OCI-LY3 (cell line): ENCODE measurements around the gene EIF2S2.

Source experiments
- H2AFZ ChIP-seq: fragments of 200-600, 300-600 bp; shearing (Covaris generic); 2 replicates; pipeline ENCODE4 v1.6.0; 2014; ENCODE audit warnings: antibody characterized with exemption, low read depth, low read length
- H3K27ac ChIP-seq: fragments of 200-600, 300-600 bp; sonication (generic); 2 replicates; pipeline ENCODE4 v1.5.1; 2014; ENCODE audit warnings: mild to moderate bottlenecking, low read length, moderate library complexity, mixed read lengths
- H3K27me3 ChIP-seq: fragments of 200-600, 300-600 bp; sonication (generic); 2 replicates; pipeline ENCODE4 v1.6.1; 2014; ENCODE audit warnings: low read depth, low read length, mixed read lengths
- H3K36me3 ChIP-seq: fragments of 200-600, 300-600 bp; sonication (generic); replicated peaks from 2 replicates; pipeline ENCODE3; 2014; ENCODE audit warnings: low read depth, low read length, mixed read lengths
- H3K4me1 ChIP-seq: fragments of 300-600, 200-600 bp; sonication (generic); 2 replicates; pipeline ENCODE4 v1.6.1; 2014; ENCODE audit warnings: low read length, mixed read lengths
- H3K4me2 ChIP-seq: fragments of 200-600, 300-600 bp; sonication (generic); 2 replicates; pipeline ENCODE4 v1.6.1; 2014; ENCODE audit warnings: low read length, mixed read lengths
- H3K4me3 ChIP-seq: fragments of 300-600, 200-600 bp; sonication (generic); 2 replicates; pipeline ENCODE4 v1.5.1; 2014; ENCODE audit warnings: antibody characterized with exemption, mild to moderate bottlenecking, low read length, moderate library complexity
- H3K79me2 ChIP-seq: fragments of 300-600, 200-600 bp; shearing (Covaris generic); 2 replicates; pipeline ENCODE4 v1.6.1; 2014; ENCODE audit warnings: mild to moderate bottlenecking, low read length, mixed read lengths
- H3K9ac ChIP-seq: fragments of 300-600, 200-600 bp; shearing (Covaris generic); 2 replicates; pipeline ENCODE4 v1.6.0; 2014; ENCODE audit warnings: mild to moderate bottlenecking, low read length, moderate library complexity
- H3K9me3 ChIP-seq: fragments of 200-600, 300-600 bp; shearing (Covaris generic); 2 replicates; pipeline ENCODE4 v1.6.1; 2014; ENCODE audit warnings: low read length, mixed read lengths; ENCODE audit not compliant: insufficient read depth
- H4K20me1 ChIP-seq: fragments of 200-600, 300-600 bp; sonication (generic); 2 replicates; pipeline ENCODE4 v1.6.1; 2016; ENCODE audit warnings: low read length, mixed read lengths; ENCODE audit not compliant: insufficient read depth
- EZH2phosphoT487 ChIP-seq: fragments of 200-600 bp; shearing (Covaris generic); IDR thresholded peaks from 2 replicates; pipeline ENCODE4 v1.6.1; 2018; ENCODE audit warnings: antibody characterized with exemption, mixed run types, low read depth
- TF ChIP-seq, protein P1 (sequence below): fragments of 200-600, 300-600 bp; sonication (generic); IDR thresholded peaks from 2 replicates; pipeline ENCODE4 v1.5.1; 2014; ENCODE audit warnings: antibody characterized with exemption, low read length, low read depth

Gene EIF2S2

GRCh38 chr20:34108616-34109174, 3.3 kb downstream of the EIF2S2 start:
- Histone ChIP-seq H3K9me3 (no peaks in the 10 kb centered on the region), H2AFZ (no peak overlapping the region), H3K4me3 (no peak overlapping the region), H3K79me2 (peaks cover 86% of the 10 kb centered on the region), H3K9ac (no peak overlapping the region), H3K27ac (no peak overlapping the region), H3K36me3 (peaks cover 57% of the 10 kb centered on the region), H3K27me3 (no peaks in the 10 kb centered on the region), H3K4me1 (peaks cover 42% of the 10 kb centered on the region), H3K4me2 (0 out of 2 replicates have a peak overlapping the region, but pooled peaks have one; percentile 0), H4K20me1 (peaks cover 65% of the 10 kb centered on the region)
- TF ChIP-seq EZH2phosphoT487, result no peak
- TF ChIP-seq, protein P1, sequence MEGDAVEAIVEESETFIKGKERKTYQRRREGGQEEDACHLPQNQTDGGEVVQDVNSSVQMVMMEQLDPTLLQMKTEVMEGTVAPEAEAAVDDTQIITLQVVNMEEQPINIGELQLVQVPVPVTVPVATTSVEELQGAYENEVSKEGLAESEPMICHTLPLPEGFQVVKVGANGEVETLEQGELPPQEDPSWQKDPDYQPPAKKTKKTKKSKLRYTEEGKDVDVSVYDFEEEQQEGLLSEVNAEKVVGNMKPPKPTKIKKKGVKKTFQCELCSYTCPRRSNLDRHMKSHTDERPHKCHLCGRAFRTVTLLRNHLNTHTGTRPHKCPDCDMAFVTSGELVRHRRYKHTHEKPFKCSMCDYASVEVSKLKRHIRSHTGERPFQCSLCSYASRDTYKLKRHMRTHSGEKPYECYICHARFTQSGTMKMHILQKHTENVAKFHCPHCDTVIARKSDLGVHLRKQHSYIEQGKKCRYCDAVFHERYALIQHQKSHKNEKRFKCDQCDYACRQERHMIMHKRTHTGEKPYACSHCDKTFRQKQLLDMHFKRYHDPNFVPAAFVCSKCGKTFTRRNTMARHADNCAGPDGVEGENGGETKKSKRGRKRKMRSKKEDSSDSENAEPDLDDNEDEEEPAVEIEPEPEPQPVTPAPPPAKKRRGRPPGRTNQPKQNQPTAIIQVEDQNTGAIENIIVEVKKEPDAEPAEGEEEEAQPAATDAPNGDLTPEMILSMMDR, result no peak

DNA sequence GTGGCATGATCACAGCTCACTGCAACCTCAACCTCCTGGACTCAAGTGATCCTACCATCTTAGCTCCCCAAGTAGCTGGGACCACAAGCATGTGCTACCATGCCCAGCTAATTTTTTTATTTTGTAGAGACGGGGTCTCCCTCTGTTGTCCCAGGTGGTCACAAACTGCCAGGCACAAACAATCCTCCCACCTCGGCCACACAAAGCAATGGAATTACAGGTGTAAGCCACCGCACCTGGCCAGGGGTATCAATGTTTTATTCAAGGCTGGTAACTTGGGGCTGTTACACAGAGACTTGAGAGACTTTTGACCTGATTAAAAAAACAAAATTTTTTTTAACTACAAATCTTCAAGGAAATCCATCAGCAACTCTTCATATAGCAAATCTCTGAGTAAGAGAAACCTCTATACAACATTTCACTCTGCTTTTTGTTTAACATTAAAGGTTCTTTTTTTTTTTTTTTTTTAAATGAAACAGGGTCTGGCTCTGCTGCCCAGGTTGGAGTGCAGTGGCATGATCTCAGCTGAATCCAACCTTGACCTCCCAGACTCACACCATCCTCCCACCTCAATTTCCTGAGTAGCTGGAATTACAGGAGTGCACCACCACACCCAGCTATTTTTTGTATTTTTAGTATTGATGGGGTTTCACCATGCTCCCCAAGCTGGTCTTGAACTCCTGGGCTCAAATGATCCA, 5.9 kb downstream of the EIF2S2 start:
- no peaks in the 10 kb centered on the region for H3K27me3 ChIP-seq
- TF ChIP-seq, protein P1, result no peak
- no peak for TF ChIP-seq EZH2phosphoT487
- peaks cover 71% of the 10 kb centered on the region for H4K20me1 ChIP-seq
- H3K4me3 ChIP-seq, result no peak overlapping the region
- H3K79me2 ChIP-seq, result peaks cover 100% of the 10 kb centered on the region
- H3K4me1 ChIP-seq, result peaks cover 42% of the 10 kb centered on the region
- H3K9me3 ChIP-seq, result no peaks in the 10 kb centered on the region
- no peak overlapping the region for H3K27ac ChIP-seq
- no peak overlapping the region for H3K9ac ChIP-seq
- H3K36me3 ChIP-seq, result peaks cover 78% of the 10 kb centered on the region
- no peak overlapping the region for H2AFZ ChIP-seq
- H3K4me2 ChIP-seq, result no peak overlapping the region

DNA sequence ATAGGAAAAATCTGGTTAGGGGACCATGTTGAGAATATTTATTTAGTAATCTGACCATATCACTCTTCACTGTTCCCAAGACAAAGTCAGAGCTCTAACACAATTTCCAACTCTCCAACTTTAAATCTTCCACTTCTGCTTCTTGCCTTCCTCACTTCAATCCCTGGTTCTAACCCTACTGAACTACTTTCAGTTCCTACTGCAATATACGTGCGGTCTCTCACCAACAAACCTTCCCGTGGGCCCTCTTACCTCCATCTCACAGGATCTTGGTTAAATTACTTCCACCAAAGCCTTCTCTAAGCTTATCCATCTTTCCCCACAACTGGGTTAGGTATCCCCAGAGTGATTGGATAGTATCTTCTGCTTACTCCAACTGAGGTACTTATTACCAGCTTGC, 8.0 kb downstream of the EIF2S2 start:
- H3K4me3 ChIP-seq, result no peak overlapping the region
- H2AFZ ChIP-seq, result no peak overlapping the region
- H3K9me3 ChIP-seq, result no peaks in the 10 kb centered on the region
- H3K36me3 ChIP-seq, result peaks cover 79% of the 10 kb centered on the region
- TF ChIP-seq EZH2phosphoT487, result no peak
- TF ChIP-seq, protein P1, result no peak
- H3K4me1 ChIP-seq, result peaks cover 27% of the 10 kb centered on the region
- no peaks in the 10 kb centered on the region for H3K27me3 ChIP-seq
- peaks cover 69% of the 10 kb centered on the region for H4K20me1 ChIP-seq
- H3K9ac ChIP-seq, result no peak overlapping the region
- H3K27ac ChIP-seq, result no peak overlapping the region
- peaks cover 98% of the 10 kb centered on the region for H3K79me2 ChIP-seq
- H3K4me2 ChIP-seq, result no peak overlapping the region

DNA sequence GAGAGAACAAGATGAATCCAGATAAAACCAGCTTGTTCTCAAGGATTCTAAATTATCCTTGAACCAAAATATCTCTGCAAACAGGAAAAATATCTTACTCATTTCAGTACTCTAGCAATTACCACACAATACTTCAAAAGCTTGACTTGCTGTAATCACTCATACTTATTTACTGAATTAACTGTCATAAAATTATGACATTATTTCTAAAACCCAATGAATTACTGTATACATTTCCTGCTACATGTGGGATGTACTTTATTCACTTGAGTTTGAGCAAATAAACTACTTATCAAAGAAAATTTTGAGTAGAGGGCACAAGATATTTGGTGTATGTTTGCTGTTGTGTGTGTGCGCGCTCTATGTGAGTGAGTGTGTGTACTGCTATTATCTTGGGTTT, 9.7 kb downstream of the EIF2S2 start:
- H3K79me2 ChIP-seq, result peaks cover 81% of the 10 kb centered on the region
- H3K4me1 ChIP-seq, result peaks cover 15% of the 10 kb centered on the region
- no peaks in the 10 kb centered on the region for H3K27me3 ChIP-seq
- no peak overlapping the region for H3K4me3 ChIP-seq
- no peak overlapping the region for H2AFZ ChIP-seq
- peaks cover 54% of the 10 kb centered on the region for H4K20me1 ChIP-seq
- H3K9me3 ChIP-seq, result no peaks in the 10 kb centered on the region
- H3K36me3 ChIP-seq, result peaks cover 80% of the 10 kb centered on the region
- no peak overlapping the region for H3K9ac ChIP-seq
- H3K4me2 ChIP-seq, result no peak overlapping the region
- no peak for TF ChIP-seq EZH2phosphoT487
- TF ChIP-seq, protein P1, result no peak
- no peak overlapping the region for H3K27ac ChIP-seq
